IMR-90 (cell line): ENCODE measurements around the gene SLC38A8.

ENCODE experiments used
- CEBPB ChIP-seq: IDR thresholded peaks from 2 replicates; pipeline ENCODE4 v1.6.1; 2012; ENCODE audit warnings: low read depth, low read length, improper control_type of control experiment
- POLR2A ChIP-seq: IDR thresholded peaks from 2 replicates; pipeline ENCODE4 v1.6.1; 2012; ENCODE audit warnings: mild to moderate bottlenecking, low read depth, low read length
- RFX5 ChIP-seq: IDR thresholded peaks from 2 replicates; pipeline ENCODE4 v1.8.0; 2012; ENCODE audit warnings: low read depth, mild to moderate bottlenecking, low read length, moderate library complexity
- TF ChIP-seq, protein P1 (sequence below): conservative IDR thresholded peaks from 2 replicates; pipeline ENCODE4 v1.5.1; 2012; ENCODE audit warnings: mild to moderate bottlenecking, low read depth, low read length, improper control_type of control experiment
- TF ChIP-seq, protein P2 (sequence below): fragments of 150-350 bp; IDR thresholded peaks from 2 replicates; pipeline ENCODE4 v1.6.1; 2016; ENCODE audit warnings: low read depth, mild to moderate bottlenecking, low read length, moderate library complexity, borderline replicate concordance

DNA sequence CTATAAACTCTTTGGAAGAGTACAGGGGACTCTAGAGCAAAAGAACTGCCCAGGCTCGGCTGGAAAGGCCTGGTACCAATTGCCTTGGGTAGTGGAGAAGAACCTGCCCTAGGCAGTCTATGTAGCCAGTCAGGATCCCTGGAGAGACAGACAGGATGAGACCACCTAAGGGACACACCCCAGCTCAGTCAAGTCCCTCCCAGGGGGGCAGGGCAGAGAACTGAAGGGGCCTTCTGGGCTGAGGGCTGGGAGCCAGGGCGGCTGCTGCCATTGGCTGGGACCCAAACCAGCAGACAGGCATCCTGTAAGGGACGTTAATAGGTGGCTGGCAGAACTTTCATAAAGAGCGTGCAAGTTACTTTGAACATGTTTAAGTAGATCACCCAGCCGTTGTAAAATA lies 12.8 kb upstream of the SLC38A8 start:
- TF ChIP-seq, protein P1, sequence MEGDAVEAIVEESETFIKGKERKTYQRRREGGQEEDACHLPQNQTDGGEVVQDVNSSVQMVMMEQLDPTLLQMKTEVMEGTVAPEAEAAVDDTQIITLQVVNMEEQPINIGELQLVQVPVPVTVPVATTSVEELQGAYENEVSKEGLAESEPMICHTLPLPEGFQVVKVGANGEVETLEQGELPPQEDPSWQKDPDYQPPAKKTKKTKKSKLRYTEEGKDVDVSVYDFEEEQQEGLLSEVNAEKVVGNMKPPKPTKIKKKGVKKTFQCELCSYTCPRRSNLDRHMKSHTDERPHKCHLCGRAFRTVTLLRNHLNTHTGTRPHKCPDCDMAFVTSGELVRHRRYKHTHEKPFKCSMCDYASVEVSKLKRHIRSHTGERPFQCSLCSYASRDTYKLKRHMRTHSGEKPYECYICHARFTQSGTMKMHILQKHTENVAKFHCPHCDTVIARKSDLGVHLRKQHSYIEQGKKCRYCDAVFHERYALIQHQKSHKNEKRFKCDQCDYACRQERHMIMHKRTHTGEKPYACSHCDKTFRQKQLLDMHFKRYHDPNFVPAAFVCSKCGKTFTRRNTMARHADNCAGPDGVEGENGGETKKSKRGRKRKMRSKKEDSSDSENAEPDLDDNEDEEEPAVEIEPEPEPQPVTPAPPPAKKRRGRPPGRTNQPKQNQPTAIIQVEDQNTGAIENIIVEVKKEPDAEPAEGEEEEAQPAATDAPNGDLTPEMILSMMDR: no peak
- TF ChIP-seq RFX5 (no peak), CEBPB (no peak), POLR2A (no peak)
- TF ChIP-seq, protein P2, sequence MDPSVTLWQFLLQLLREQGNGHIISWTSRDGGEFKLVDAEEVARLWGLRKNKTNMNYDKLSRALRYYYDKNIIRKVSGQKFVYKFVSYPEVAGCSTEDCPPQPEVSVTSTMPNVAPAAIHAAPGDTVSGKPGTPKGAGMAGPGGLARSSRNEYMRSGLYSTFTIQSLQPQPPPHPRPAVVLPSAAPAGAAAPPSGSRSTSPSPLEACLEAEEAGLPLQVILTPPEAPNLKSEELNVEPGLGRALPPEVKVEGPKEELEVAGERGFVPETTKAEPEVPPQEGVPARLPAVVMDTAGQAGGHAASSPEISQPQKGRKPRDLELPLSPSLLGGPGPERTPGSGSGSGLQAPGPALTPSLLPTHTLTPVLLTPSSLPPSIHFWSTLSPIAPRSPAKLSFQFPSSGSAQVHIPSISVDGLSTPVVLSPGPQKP: no peak
